ENCODE measurements around the gene C16orf87. TPM values are rescaled to one million over a fixed set of nuclear protein-coding genes. Genes with fewer than 3 reads are reported as not detected.
A peak's percentile ranks its signal among the peaks of the same experiment; 100 is the strongest.

The C16orf87 gene
- total and polyA plus RNA-seq, 2 experiments from 2014 or later: 7.9 to 17.6 TPM

GRCh38 chr16:46808997-46809396 is 22.0 kb downstream of the C16orf87 start:
- Histone ChIP-seq H3K9ac (no peak overlapping the region), H3K27me3 (replicated peaks; ENCODE audit: insufficient read depth) (no peaks in the 10 kb centered on the region), H3K4me1 (ENCODE audit: insufficient read depth) (peaks cover 11% of the 10 kb centered on the region), H2AFZ (no peak overlapping the region), H3K27ac (no peak overlapping the region), H3F3A (ENCODE audit: insufficient read depth) (no peaks in the 10 kb centered on the region), H3K4me3 (no peak overlapping the region), H4K20me1 (ENCODE audit: insufficient read depth) (no peaks in the 10 kb centered on the region; the same call in 1 of the 2 replicates), H3K79me2 (ENCODE audit: insufficient read depth) (peaks cover 70% of the 10 kb centered on the region), H3K9me2 (ENCODE audit: insufficient read depth) (no peaks in the 10 kb centered on the region), H3K4me2 (ENCODE audit: unreplicated experiment) (no peak overlapping the region), H3K36me3 (ENCODE audit: low read depth) (peaks cover 6% of the 10 kb centered on the region; the same call in 1 of the 2 replicates), H3K9me3 (ENCODE audit: low read depth) (no peaks in the 10 kb centered on the region)
- TF ChIP-seq EZH2phosphoT487 (IDR thresholded peaks at IDR 0.05; ENCODE audit: insufficient read depth, low read depth) (no peak), EZH2 (IDR thresholded peaks at IDR 0.05; ENCODE audit: insufficient read depth, poor library complexity, severe bottlenecking) (no peak)
- DNase-seq: no peak
- WGBS, 2 experiments (ENCODE audit: low coverage in 1 of 2, low lambda C conversion rate in 2 of 2, missing lambda C conversion rate in 2 of 2): 97 to 100% methylated on average over 4 of the region's 4 CpGs
- in situ Hi-C loops (cut with MboI): no loop called here

GRCh38 chr16:46807336-46807735 is 23.6 kb downstream of the C16orf87 start:
- H4K20me1 ChIP-seq (ENCODE audit: insufficient read depth): no peaks in the 10 kb centered on the region; the same call in 1 of the 2 replicates
- no peaks in the 10 kb centered on the region for H3F3A ChIP-seq (ENCODE audit: insufficient read depth)
- DNase-seq: no peak
- no peak overlapping the region for H2AFZ ChIP-seq
- H3K27me3 ChIP-seq (replicated peaks; ENCODE audit: insufficient read depth): no peaks in the 10 kb centered on the region
- peaks cover 54% of the 10 kb centered on the region for H3K79me2 ChIP-seq (ENCODE audit: insufficient read depth)
- H3K27ac ChIP-seq: no peak overlapping the region
- H3K9ac ChIP-seq: no peak overlapping the region
- H3K4me2 ChIP-seq (ENCODE audit: unreplicated experiment): no peak overlapping the region
- no peak overlapping the region for H3K4me3 ChIP-seq
- in situ Hi-C loops (cut with MboI): no loop called here
- H3K9me3 ChIP-seq (ENCODE audit: low read depth): no peaks in the 10 kb centered on the region
- peaks cover 6% of the 10 kb centered on the region; the same call in 1 of the 2 replicates for H3K36me3 ChIP-seq (ENCODE audit: low read depth)
- 100% methylated on average over 1 of the region's 1 CpG for WGBS, 2 experiments (ENCODE audit: low coverage in 1 of 2, low lambda C conversion rate in 2 of 2, missing lambda C conversion rate in 2 of 2)
- no peak for TF ChIP-seq EZH2 (IDR thresholded peaks at IDR 0.05; ENCODE audit: insufficient read depth, poor library complexity, severe bottlenecking)
- TF ChIP-seq EZH2phosphoT487 (IDR thresholded peaks at IDR 0.05; ENCODE audit: insufficient read depth, low read depth): no peak
- peaks cover 11% of the 10 kb centered on the region for H3K4me1 ChIP-seq (ENCODE audit: insufficient read depth)
- no peaks in the 10 kb centered on the region for H3K9me2 ChIP-seq (ENCODE audit: insufficient read depth)

GRCh38 chr16:46803373-46803772 is 27.6 kb downstream of the C16orf87 start:
- peaks cover 6% of the 10 kb centered on the region; the same call in 1 of the 2 replicates for H3K36me3 ChIP-seq (ENCODE audit: low read depth)
- no peak overlapping the region for H3K4me3 ChIP-seq
- WGBS, 2 experiments (ENCODE audit: low coverage in 1 of 2, low lambda C conversion rate in 2 of 2, missing lambda C conversion rate in 2 of 2): 61 to 70% methylated on average over 3 of the region's 3 CpGs
- no peak overlapping the region for H2AFZ ChIP-seq
- no peaks in the 10 kb centered on the region for H3K9me2 ChIP-seq (ENCODE audit: insufficient read depth)
- no peak for DNase-seq
- H3K9me3 ChIP-seq (ENCODE audit: low read depth): no peaks in the 10 kb centered on the region
- no peaks in the 10 kb centered on the region for H3K27me3 ChIP-seq (replicated peaks; ENCODE audit: insufficient read depth)
- H3K4me2 ChIP-seq (ENCODE audit: unreplicated experiment): no peak overlapping the region
- TF ChIP-seq EZH2phosphoT487 (IDR thresholded peaks at IDR 0.05; ENCODE audit: insufficient read depth, low read depth) (no peak), EZH2 (IDR thresholded peaks at IDR 0.05; ENCODE audit: insufficient read depth, poor library complexity, severe bottlenecking) (no peak)
- in situ Hi-C loops (cut with MboI): no loop called here
- no peaks in the 10 kb centered on the region for H3F3A ChIP-seq (ENCODE audit: insufficient read depth)
- H3K4me1 ChIP-seq (ENCODE audit: insufficient read depth): no peaks in the 10 kb centered on the region
- H4K20me1 ChIP-seq (ENCODE audit: insufficient read depth): no peaks in the 10 kb centered on the region; the same call in 1 of the 2 replicates
- peaks cover 17% of the 10 kb centered on the region; the same call in 1 of the 2 replicates for H3K79me2 ChIP-seq (ENCODE audit: insufficient read depth)
- H3K9ac ChIP-seq: no peak overlapping the region
- no peak overlapping the region for H3K27ac ChIP-seq

GRCh38 chr16:46801428-46802049 is 29.4 kb downstream of the C16orf87 start:
- TF ChIP-seq EZH2phosphoT487 (IDR thresholded peaks at IDR 0.05; ENCODE audit: insufficient read depth, low read depth) (no peak), EZH2 (IDR thresholded peaks at IDR 0.05; ENCODE audit: insufficient read depth, poor library complexity, severe bottlenecking) (no peak)
- no peaks in the 10 kb centered on the region for H3K9me3 ChIP-seq (ENCODE audit: low read depth)
- 77 to 78% methylated on average over 5 of the region's 5 CpGs for WGBS, 2 experiments (ENCODE audit: low coverage in 1 of 2, low lambda C conversion rate in 2 of 2, missing lambda C conversion rate in 2 of 2)
- H3K27me3 ChIP-seq (replicated peaks; ENCODE audit: insufficient read depth): no peaks in the 10 kb centered on the region
- 0 out of 2 replicates have a peak, but pooled peaks cover 6% of the 10 kb centered on the region for H3K36me3 ChIP-seq (ENCODE audit: low read depth)
- DNase-seq: peak; percentile 66
- no peak overlapping the region for H3K27ac ChIP-seq
- in situ Hi-C loops (cut with MboI): no loop called here
- H3K79me2 ChIP-seq (ENCODE audit: insufficient read depth): no peaks in the 10 kb centered on the region; the same call in 1 of the 2 replicates
- H3K9me2 ChIP-seq (ENCODE audit: insufficient read depth): no peaks in the 10 kb centered on the region
- H3K4me1 ChIP-seq (ENCODE audit: insufficient read depth): no peaks in the 10 kb centered on the region
- no peak overlapping the region for H3K9ac ChIP-seq
- no peak overlapping the region for H2AFZ ChIP-seq
- no peaks in the 10 kb centered on the region for H3F3A ChIP-seq (ENCODE audit: insufficient read depth)
- no peaks in the 10 kb centered on the region for H4K20me1 ChIP-seq (ENCODE audit: insufficient read depth)
- no peak overlapping the region for H3K4me2 ChIP-seq (ENCODE audit: unreplicated experiment)
- H3K4me3 ChIP-seq: no peak overlapping the region

Data from GM23248 (cell line).